B cell (primary cell): ENCODE measurements around the gene TNRC6A.

Experiments
- EZH2 ChIP-seq: IDR thresholded peaks from 2 replicates; pipeline ENCODE4 v1.6.1; 2012; ENCODE audit warnings: borderline replicate concordance, low read depth, mild to moderate bottlenecking, moderate library complexity, low read length; ENCODE audit not compliant: insufficient read depth, poor library complexity, severe bottlenecking
- TF ChIP-seq, protein P1 (sequence below): fragments of 200-600 bp; IDR thresholded peaks from one replicate; pipeline ENCODE4 v1.8.0; 2022; ENCODE audit warnings: antibody characterized with exemption, mild to moderate bottlenecking

DNA sequence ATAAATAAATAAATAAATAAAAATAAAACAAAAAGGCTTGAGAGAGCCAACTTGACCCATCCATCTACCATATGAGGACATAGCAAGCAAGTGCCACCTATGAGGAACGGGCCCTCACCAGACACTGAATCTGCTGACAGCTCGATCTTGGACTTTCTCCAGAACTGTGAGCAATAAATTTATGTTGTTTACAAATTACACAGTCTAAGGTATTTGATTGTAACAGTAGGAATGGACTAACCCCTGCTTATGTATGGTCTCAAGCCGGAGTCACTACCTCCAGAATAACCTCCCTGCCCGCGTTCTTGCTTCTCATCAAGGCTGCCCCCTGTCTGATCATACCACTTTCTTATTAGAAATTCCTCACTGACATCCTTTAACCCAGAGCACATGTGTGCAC lies 126.2 kb downstream of the TNRC6A start:
- TF ChIP-seq, protein P1, sequence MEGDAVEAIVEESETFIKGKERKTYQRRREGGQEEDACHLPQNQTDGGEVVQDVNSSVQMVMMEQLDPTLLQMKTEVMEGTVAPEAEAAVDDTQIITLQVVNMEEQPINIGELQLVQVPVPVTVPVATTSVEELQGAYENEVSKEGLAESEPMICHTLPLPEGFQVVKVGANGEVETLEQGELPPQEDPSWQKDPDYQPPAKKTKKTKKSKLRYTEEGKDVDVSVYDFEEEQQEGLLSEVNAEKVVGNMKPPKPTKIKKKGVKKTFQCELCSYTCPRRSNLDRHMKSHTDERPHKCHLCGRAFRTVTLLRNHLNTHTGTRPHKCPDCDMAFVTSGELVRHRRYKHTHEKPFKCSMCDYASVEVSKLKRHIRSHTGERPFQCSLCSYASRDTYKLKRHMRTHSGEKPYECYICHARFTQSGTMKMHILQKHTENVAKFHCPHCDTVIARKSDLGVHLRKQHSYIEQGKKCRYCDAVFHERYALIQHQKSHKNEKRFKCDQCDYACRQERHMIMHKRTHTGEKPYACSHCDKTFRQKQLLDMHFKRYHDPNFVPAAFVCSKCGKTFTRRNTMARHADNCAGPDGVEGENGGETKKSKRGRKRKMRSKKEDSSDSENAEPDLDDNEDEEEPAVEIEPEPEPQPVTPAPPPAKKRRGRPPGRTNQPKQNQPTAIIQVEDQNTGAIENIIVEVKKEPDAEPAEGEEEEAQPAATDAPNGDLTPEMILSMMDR, result no peak
- no peak for TF ChIP-seq EZH2
